Hindlimb muscle (tissue), 1 donor: ENCODE data around the gene PLS3. TPM values are rescaled to one million over a fixed set of nuclear protein-coding genes. Genes with fewer than 3 reads are reported as not detected.
A peak's percentile ranks its signal among the peaks of the same experiment; 100 is the strongest.
"Not testable (repeated sequence)": the region's sequence is repeated elsewhere in the genome, so short reads cannot be mapped to it uniquely, and the experiment has no call there.

Experiments used
- DNase-seq: peaks from one replicate; pipeline ENCODE4 v3.0.0-alpha.2; 2013
- polyA plus RNA-seq: library from polyadenylated mRNA; unstranded; fragments of 120-200 nt; gene quantifications from one replicate; pipeline ENCODE4 v1.2.1, GENCODE V29; 2013; ENCODE audit not compliant: insufficient read length

PLS3 gene, protein sequence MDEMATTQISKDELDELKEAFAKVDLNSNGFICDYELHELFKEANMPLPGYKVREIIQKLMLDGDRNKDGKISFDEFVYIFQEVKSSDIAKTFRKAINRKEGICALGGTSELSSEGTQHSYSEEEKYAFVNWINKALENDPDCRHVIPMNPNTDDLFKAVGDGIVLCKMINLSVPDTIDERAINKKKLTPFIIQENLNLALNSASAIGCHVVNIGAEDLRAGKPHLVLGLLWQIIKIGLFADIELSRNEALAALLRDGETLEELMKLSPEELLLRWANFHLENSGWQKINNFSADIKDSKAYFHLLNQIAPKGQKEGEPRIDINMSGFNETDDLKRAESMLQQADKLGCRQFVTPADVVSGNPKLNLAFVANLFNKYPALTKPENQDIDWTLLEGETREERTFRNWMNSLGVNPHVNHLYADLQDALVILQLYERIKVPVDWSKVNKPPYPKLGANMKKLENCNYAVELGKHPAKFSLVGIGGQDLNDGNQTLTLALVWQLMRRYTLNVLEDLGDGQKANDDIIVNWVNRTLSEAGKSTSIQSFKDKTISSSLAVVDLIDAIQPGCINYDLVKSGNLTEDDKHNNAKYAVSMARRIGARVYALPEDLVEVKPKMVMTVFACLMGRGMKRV
- polyA plus RNA-seq, result 74.5 TPM

DNA sequence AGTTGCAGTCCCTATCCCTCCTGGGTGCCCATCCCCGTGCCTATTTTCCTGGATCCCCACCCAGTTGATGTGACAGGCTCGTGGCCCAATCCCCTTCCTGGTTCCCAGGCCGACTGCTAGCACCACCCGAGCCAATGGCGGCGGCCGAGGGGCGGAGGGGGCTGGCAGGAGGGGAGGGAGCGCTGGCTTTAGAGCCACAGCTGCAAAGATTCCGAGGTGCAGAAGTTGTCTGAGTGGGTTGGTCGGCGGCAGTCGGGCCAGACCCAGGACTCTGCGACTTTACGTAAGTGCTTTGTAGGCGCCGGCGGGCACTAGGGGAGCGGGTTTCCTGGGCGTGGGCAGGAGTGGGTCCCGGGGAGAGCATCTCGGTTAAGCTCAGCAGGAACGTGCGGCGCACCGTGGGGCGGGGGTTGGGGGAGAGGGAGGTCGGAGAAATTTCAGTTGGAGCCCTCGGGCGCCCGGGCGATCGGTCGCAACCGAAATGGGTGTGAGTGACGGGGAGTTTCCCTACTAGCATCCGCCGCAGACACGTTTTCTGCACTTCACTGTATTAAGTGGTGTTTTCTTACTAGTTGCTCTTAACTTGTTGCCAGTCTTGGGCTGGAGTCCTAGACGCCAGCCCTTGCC, at the start of gene PLS3:
Gene PLS3, plus strand, starts transcription at position 197 of the 627 bp plus-strand sequence. CDS start 49,077 bp downstream, outside the sequence.
- peak; percentile 73 for DNase-seq

DNA sequence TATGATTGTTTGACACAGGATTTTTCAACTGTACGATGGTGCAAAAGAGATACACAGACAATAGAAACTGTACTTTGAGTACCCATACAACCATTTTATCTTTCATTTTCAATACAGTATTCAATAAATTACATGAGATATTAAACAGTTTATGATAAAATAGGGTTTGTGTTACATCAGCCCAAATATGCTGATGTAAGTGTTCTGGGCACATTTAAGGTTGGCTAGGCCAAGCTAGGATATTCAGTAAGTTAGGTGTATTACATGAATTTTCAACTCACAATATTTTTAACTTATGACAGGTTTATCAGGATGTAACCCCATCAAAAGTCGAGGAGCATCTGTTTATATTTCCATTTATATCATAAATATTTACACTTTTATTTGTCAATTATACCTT, 42.9 kb upstream of the PLS3 start:
- no peak for DNase-seq

DNA sequence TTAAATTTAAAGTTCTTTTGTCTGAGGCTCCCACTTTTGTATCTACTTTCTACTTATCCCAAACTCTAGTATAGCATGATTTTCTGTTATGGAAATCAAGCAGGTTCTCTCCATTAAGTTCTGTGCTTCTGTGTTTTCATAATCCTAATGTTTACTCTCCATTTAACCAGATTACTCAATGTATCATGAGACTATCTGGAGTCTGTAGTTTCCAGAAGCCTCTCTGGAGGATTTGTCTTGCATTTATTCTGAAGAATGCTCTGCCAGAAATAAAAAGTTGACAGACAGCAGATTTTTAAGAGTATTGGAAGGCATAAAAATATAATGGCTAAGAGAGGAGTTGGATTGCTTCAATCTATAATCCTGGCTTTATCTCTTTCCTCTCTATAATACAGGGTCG, 39.2 kb upstream of the PLS3 start:
- DNase-seq, result no peak

DNA sequence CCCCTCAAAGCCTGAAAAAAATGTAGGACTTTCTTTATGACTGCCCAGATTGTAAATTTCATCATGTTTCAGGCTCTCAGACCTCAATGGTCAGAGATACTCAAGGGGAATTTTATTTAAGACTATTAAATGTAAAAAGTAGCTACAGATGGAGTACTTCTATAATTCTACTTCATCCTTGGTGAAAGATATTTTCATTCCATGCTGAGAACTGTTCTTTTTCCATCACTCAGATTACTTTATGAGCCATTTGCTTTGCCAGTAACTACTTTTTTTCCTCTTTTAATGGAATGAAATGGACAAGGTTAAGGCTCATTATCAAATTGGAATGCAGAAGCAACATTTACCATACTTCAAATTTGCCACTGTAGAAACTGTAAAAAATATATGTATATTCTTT, 38.0 kb upstream of the PLS3 start:
- DNase-seq, result no peak

DNA sequence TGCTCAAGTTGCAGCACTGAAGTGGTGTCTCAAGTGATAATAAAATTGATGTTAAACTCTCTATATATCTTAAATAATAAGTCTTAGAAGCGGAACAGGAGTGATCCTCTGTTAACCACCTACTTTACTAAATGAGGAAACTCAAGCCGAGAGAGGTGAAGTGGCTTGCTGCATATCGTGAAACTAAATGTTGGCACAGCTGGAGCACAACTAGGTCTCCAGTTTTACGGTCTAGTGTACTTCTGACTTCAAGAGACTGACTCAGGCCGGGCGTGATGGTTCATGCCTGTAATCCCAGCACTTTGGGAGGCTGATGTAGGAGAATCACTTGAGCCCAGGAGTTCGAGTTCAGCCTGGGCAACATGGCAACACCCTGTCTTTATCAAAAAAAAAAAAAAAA, 35.5 kb upstream of the PLS3 start:
- no peak for DNase-seq

DNA sequence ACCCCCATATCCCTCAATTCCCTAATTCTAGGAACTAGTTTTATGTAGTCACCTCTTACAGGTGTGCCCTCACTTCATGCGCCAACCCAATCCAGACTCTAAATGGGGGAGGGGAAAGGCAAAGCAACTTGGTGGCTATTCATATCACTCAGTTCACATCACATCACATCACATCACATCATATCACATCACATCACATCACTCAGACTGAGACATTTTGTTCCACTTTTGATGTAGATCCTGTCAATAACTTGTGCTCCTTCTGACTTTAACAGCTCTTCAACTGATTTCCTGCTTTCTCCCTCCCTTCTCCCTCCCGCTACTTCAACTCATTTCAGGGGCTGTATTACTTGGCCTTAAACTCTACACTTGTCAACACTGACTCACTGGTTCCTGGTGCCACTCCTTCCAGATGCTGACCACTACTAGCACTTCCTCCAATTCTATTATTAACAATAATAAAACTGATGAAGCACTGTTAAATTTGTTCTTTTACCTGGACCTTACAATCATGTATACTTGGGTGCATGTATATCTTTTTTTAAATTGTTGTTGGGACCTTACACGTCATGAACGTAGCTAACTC, 29.1 kb upstream of the PLS3 start:
- no peak for DNase-seq

DNA sequence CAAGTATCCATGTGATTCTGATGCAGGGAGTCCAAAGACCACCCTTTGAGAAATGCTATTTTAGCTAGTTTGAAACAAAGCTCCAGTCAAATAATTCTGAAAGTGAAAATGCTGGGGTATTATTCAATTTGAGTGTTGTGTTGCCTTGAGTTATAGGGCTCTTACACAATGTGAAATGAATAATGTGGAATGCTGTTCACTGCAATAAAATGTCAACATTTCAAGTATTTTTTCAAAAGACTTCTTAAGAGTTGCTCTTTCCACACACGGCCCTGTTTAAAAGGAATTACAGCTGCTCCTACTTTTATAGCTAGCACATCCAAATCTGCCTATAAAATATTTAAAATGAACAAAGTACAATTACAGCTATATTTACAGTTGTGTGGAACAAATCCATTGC, 27.5 kb upstream of the PLS3 start:
- no peak for DNase-seq

DNA sequence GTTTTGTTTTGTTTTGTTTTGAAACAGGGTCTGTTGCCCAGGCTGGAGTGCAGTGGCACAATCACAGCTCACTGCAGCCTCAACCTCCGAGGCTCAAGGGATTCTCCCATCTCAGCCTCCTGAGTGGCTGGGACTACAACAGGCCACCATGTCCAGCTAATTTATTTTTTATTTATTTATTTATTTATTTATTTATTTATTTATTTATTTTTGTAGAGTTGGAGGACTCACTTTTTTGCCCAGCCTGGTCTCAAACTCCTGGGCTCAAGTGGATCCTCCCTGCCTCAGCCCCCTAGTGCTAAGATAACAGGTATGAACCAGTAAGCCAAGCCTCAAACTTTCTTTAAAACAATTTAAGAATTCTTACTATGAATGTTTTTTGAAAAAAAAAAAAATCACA, 26.6 kb upstream of the PLS3 start:
- no peak for DNase-seq

DNA sequence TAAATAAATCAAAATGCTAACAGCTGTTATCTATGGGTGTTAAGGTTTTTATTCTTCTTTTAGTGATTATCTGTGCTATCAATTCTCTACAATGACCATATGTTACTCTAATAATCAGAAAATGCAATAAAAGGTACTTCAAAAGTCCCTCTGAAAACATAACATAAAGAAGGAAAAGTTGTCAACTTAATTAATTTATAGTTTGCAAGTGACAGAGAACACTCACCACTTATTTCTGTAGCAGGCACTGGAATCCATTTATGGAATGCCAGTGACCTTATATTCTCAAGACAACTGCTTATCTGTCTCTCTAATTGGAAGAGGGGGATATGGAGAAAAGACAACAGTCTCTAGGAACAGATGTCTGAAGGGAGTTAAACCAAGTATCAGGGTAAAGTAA, 25.6 kb upstream of the PLS3 start:
- DNase-seq, result no peak

DNA sequence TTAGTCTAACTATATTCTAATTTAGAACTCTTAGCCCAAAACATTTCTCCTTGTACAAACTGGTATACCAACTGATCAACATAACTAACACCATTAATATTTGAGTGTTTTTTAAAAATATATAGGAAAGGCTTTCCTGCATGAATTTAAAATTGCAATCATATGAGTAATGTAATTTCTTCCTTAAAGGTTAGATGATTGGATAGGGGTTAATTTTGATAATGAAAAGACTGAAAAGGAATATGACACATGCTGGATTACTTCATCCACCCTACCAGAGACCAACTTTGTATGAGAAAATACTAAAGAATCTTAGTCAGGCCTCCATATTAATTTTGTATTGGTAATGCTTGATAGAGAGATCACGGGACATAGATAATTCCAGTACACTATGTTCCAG, 25.1 kb upstream of the PLS3 start:
- no peak for DNase-seq

DNA sequence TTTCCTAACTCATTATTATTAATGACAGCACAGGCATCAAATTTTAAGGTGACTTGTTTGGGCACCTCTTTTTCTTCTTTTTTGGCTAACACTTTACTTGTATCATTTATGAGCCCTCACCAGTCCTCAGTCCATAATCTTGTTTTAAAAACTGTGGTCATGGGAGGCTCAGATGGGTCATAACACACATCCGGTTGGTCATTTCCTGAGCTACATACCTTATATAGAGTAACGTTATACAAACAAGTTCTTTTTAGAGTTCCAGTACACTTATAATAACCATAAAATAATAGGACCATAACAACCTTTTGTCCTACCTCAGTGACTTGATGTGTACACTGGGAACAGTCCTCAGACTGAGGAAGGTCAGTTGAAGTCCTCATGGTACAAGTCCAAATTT, 21.1 kb upstream of the PLS3 start:
- DNase-seq, result no peak

DNA sequence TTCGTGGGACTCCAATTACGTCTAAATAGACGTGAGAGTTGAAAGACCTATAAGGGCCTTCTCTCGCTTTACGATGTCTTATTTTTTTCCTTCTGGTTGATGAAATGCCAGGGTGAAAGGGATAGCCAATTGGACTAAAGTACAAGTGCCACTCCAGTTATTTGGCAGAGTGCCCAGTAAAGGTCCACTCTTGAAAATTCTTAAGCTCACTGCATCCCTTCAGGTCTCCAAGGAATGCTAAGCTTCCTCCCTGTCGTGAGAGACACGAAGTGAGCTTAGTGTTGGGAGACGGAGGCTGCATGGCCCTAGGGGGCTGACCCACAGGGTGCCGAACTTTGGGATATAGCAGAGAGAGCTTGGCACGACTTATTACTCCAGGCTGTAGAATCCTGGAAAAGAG, 19.9 kb upstream of the PLS3 start:
- DNase-seq, result not testable (repeated sequence)

DNA sequence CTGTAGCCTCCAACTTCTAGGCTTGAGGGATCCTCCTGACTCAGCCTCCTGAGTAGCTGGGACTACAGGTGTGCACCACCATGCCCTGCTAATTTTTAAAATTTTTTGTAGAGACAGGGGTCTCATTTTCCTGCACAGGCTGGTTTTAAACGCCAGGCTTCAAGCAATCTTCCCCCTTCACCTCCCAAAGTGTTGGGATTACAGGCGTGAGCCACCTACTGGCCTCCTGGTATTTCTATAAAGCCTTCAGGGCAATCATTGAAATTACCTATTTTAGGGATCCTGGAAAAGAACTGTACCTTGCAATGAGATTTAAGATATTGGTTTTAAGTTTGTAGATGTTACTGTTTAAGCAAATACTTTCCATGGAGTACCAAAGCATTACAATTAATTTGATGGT, 13.5 kb upstream of the PLS3 start:
- no peak for DNase-seq

DNA sequence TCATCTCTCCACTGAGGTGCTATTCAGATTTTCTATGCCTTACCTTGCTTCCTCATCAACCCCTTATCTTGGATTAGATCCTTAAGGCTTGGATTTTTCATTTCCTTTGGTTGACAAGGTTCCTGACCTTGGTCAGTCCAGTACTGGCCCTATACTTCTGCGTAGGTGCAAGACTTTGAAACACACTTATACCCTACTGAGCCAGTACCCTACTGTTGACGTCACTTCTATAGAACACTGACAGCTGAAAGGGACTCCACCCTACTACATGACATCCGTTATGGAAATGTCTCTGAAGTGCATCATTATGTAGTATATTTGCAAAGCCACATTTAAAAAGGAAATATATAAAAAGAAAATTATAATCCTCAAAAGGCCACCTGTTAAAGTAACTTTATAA, 12.0 kb upstream of the PLS3 start:
- no peak for DNase-seq

DNA sequence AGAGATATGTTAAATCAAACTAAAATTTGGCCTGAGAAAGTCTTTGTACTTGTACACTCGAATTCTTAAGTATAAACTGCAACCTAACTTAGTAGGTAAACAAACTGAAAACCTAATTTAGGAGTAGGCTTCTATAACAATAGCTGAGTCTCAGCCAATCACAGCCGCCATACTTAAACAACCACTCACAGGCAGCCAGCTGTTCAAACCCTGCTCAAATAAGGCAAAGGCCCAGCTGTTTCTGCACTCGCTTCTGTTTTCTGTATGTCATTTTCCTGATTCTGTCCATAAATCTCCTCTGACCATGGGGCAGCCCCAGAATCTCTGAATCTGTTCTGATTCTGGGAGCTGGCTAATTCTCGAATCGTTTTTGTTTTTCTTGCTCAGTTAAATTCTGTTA, 7.8 kb upstream of the PLS3 start:
- no peak for DNase-seq

DNA sequence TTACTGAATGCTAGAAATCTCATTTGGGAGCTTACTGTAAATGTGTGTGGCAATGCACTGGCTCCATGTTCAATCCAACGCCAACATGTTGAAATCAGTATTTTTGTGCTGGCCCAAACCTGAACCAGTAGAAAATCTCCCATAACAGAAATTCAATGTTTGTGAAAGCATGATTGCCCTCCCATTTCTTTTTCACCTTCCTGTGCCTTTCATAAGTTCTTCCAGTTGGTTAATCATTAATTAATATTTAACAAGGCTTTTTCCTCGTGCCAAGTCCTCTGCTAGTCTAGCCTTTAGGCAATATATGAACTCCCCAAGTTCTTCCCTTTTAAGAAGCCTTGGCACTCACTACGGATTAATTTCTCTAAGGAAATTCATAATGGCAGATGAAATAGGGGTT, 1.3 kb upstream of the PLS3 start:
- DNase-seq, result no peak

DNA sequence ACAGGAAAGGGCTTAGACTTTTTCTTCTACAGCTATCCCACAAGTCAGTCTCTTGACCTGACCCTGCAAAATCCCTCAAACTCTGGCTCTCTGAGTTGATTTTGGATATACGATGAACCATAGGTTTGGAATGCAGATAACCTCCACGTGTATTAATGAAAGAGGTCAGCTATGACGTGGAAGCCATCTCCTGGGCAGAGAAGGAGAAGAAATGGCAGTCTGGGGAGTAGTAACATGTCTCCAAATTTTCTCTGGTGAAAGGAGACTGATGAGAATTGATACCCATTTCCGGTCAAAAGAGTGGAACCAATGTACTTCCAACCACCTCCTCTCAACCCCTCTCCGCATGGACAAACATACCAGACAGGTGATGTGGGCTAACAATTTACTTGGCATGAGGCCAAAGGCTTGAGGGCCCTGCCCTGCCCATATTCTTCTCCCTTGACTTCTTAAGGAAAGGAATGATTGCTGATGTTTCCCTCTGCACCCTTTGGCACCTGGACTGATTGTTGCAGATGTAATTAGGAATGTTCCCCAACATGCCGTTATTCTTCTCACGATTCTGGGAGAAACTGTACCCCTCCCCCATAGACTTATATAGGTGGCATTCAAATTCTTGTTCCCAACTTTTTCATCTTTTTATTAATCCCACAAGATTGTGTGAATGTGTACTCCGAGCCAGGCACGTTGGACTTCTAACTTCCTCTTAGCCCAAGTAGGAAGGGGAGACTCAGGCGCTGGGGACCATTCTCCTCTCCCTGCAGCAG, 580 bp upstream of the PLS3 start:
- DNase-seq, result no peak

DNA sequence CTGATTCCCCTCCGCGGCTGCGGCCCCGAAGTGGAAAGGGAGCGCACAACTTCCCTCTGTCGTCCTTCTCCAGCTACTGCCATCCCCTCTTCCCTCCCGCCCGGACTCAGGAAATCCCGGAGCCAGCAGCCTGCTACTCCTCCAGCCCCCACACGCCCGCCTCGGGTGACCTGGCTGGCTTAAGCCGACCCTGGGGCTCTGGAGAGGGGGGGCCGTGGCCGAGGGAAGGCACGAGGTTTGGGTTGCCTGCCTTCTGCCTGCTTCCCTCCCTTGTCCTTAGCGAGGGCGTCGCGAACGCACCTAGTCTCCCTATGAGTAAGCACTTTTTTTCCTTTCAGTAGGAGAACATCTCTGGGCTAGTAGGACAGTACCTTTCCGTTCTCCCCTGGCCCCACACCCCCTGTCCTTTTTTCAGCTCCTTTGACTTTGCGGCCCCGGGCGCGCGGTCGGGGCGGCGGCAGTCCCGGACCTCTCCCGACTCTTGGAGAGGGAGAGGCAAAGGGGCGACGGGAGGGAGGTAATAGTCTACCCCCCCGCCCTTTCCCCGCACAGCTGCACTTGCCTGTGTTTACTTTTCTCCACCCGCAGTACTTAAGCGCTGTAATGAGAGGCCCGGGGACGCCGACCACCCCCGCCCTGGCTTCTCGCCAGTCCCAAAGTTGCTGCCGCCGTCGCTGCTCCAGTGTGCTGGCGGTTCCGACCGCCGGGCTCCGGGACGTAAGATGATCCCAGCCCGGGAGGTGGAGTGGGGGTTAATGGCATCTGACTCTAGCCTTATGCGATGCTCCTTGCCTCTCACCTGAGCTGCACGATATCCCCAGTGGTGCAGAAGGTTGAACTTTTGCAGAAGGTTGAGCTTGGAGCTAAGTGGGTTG, 868 bp downstream of the PLS3 start:
- DNase-seq, result no peak

DNA sequence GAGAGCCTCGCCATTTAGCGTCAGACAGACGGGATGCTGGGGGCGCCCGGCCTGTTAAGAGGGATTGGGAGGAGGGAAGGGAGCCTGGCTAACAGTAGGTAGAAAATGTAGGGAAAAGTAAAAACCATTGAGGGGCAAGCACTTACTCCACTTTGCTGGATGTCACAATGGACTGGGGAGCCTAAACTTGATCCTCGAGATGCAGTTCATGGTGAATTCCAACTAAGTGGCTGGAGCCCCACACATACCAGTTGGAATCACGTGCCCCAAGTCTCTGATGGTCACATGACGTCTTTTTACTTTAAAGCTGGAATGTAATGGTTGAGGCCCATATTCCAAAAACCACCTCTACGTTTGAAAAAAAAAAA, 1.5 kb downstream of the PLS3 start:
- no peak for DNase-seq

DNA sequence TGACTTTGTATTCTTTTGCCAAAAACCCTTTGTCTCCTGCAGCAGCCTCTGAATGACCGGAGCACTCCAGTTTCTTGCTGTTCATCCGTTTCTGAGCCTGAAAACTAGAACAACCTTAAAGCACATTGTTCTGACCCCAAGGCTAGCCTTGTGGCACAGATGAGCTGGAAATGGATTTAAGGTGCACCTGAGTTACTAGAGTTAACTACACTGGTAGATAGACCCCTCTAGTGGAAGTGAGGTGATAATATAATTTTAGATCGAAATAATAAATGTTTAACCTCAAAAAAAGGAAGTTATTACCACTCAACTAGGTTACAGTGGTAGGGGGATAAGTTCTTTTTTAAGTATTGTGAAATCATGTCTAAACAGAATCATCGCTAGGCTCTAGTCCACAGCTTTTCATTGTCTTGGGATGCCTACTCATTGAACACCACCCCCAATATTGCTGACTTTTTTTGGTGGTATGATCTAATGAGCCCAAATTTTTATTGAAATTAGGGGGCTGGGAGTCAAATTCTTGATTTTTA, 2.7 kb downstream of the PLS3 start:
- no peak for DNase-seq

DNA sequence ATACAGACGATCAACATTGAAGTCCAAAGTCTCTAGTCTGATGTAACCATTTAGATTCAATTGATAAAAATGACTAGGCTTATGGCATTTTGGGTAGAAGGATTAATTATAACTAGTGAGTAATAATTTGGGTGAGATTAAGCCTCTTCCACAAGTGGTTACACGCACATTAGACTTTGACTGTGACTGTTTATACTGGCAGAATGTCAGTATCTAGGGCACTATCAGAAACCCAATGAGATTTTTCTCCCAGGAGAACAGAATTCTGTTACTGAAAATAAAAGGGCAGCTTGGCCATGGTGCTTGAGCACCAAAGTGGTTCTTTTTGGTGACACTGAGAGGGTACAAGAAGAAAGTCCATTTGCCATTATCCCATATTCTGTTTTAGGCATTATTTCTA, 3.3 kb downstream of the PLS3 start:
- no peak for DNase-seq

DNA sequence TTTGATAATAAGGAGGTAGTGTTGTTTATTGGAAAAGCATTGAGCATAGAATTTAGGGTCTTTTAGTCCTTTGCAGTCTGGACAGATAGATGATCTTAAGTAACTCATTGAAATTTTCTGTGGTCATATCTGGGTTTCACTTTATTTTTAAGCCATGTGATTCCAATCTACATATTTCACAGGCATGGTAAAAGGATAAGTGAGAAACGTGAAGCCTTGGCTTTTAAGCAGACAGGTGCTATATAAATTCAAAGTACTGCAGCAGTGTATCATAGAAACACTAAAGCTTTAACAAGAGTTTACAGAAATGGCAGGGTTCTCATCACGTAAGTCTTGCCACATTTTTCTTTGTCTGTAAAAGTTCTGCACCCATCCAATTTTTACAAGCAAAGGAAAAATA, 4.9 kb downstream of the PLS3 start:
- DNase-seq, result no peak
